Neural progenitor cell (in vitro differentiated cells): Measurements from ENCODE around the gene GRM8. TPM values are rescaled to one million over a fixed set of nuclear protein-coding genes. Genes with fewer than 3 reads are reported as not detected.

Experiments used
- DNase-seq: peaks from one replicate; pipeline ENCODE4 v3.0.0-alpha.2; 2016; ENCODE audit warnings: low spot score
- H2AFZ ChIP-seq: fragments of 200-600 bp; sonication (generic); replicated peaks from 2 replicates; pipeline ENCODE4 v1.6.1; 2016; ENCODE audit warnings: antibody characterized with exemption
- H3F3A ChIP-seq: fragments of 200-600 bp; sonication (generic); 2 replicates; pipeline ENCODE4 v1.6.1; 2016; ENCODE audit warnings: antibody characterized with exemption, low read depth
- H3K27ac ChIP-seq: fragments of 200-600 bp; sonication (generic); 2 replicates; pipeline ENCODE4 v1.5.1; 2016; ENCODE audit warnings: mild to moderate bottlenecking
- H3K27me3 ChIP-seq: fragments of 200-600 bp; sonication (generic); 2 replicates; pipeline ENCODE4 v1.6.1; 2016; ENCODE audit warnings: mild to moderate bottlenecking, moderate library complexity
- H3K36me3 ChIP-seq: fragments of 200-600 bp; sonication (generic); 2 replicates; pipeline ENCODE4 v1.5.1; 2016
- H3K4me1 ChIP-seq: fragments of 200-600 bp; sonication (generic); 2 replicates; pipeline ENCODE4 v1.6.1; 2016; ENCODE audit warnings: mixed run types
- H3K4me2 ChIP-seq: fragments of 200-600 bp; sonication (generic); 2 replicates; pipeline ENCODE4 v1.6.1; 2016
- H3K4me3 ChIP-seq: fragments of 200-600 bp; sonication (generic); 2 replicates; pipeline ENCODE4 v1.5.1; 2016
- H3K79me2 ChIP-seq: fragments of 200-600 bp; sonication (generic); 2 replicates; pipeline ENCODE4 v1.6.1; 2016; ENCODE audit warnings: low read depth
- H3K9ac ChIP-seq: fragments of 200-600 bp; sonication (generic); 2 replicates; pipeline ENCODE4 v1.6.1; 2016
- H3K9me3 ChIP-seq: fragments of 200-600 bp; sonication (generic); 2 replicates; pipeline ENCODE4 v1.5.1; 2016; ENCODE audit warnings: low read depth
- H4K20me1 ChIP-seq: fragments of 200-600 bp; sonication (generic); 2 replicates; pipeline ENCODE4 v1.6.1; 2016; ENCODE audit warnings: low read depth
- H3K27ac Mint-ChIP-seq: 3 replicates; pipeline ENCODE4 v1.8.0; 2021; ENCODE audit warnings: mixed read lengths
- H3K27me3 Mint-ChIP-seq: 2 replicates; pipeline ENCODE4 v1.8.0; 2022; ENCODE audit warnings: low read depth, mild to moderate bottlenecking, inconsistent platforms, moderate library complexity, mixed read lengths; ENCODE audit not compliant: insufficient read depth
- H3K36me3 Mint-ChIP-seq: 3 replicates; pipeline ENCODE4 v1.8.0; 2021; ENCODE audit warnings: mixed read lengths
- H3K4me1 Mint-ChIP-seq: 3 replicates; pipeline ENCODE4 v1.8.0; 2021; ENCODE audit warnings: mixed read lengths
- H3K4me3 Mint-ChIP-seq: 3 replicates; pipeline ENCODE4 v1.8.0; 2021; ENCODE audit warnings: mild to moderate bottlenecking, moderate library complexity, mixed read lengths
- H3K9me3 Mint-ChIP-seq: 3 replicates; pipeline ENCODE4 v1.8.0; 2020; ENCODE audit warnings: mixed read lengths
- EZH2 ChIP-seq: fragments of 200-600 bp; sonication (generic); IDR thresholded peaks from 2 replicates; pipeline ENCODE4 v1.6.1; 2017; ENCODE audit warnings: antibody characterized with exemption, mild to moderate bottlenecking, moderate library complexity
- EZH2phosphoT487 ChIP-seq: fragments of 200-600 bp; sonication (generic); IDR thresholded peaks from 2 replicates; pipeline ENCODE4 v1.6.1; 2017; ENCODE audit warnings: antibody characterized with exemption
- total RNA-seq: library from RNA; depleted of rRNA; stranded (reverse); fragments of >200 nt; gene quantifications from 2 replicates; pipeline ENCODE4 v1.2.3, GENCODE V29; 2015; ENCODE audit warnings: low replicate concordance
- TF ChIP-seq, protein P1 (sequence below): fragments of 200-600 bp; sonication (generic); IDR thresholded peaks from 2 replicates; pipeline ENCODE4 v1.5.1; 2017; ENCODE audit warnings: antibody characterized with exemption, mild to moderate bottlenecking

Gene GRM8
- total RNA-seq, 1 donor from 2014 or later, result 0.62 TPM

DNA sequence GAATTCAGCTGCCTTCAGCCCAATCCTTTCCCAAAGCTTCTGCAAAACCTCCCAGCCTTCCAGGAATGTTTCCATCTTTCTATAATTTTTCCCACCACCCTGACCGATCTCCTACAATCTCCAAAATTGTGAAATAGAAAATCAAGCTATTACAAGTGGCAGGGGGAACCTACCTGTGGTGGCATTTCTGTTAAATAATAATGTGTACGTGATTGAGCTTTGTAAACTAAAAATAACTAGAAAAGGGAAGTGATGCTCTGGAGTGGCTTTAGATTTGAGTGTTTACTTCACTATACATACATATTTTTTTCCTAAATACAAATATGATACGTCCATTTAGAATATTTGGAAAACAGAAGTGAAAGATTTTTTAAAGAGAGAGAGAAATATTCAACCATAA is 593.6 kb downstream of the GRM8 start:
- no peak overlapping the region for H3K27ac ChIP-seq
- H3K79me2 ChIP-seq, result no peaks in the 10 kb centered on the region
- no peak overlapping the region for H3K9ac ChIP-seq
- Mint-ChIP-seq H3K4me3 (no peak overlapping the region), H3K36me3 (no peaks in the 10 kb centered on the region), H3K4me1 (no peaks in the 10 kb centered on the region), H3K27ac (no peak overlapping the region), H3K27me3 (no peaks in the 10 kb centered on the region), H3K9me3 (no peaks in the 10 kb centered on the region)
- no peaks in the 10 kb centered on the region for H3K36me3 ChIP-seq
- H3K4me1 ChIP-seq, result no peaks in the 10 kb centered on the region
- no peaks in the 10 kb centered on the region for H3K27me3 ChIP-seq
- no peaks in the 10 kb centered on the region for H4K20me1 ChIP-seq
- H3K4me3 ChIP-seq, result no peak overlapping the region
- H3K9me3 ChIP-seq, result no peaks in the 10 kb centered on the region
- no peak overlapping the region for H2AFZ ChIP-seq
- TF ChIP-seq EZH2 (no peak), EZH2phosphoT487 (no peak)
- TF ChIP-seq, protein P1, sequence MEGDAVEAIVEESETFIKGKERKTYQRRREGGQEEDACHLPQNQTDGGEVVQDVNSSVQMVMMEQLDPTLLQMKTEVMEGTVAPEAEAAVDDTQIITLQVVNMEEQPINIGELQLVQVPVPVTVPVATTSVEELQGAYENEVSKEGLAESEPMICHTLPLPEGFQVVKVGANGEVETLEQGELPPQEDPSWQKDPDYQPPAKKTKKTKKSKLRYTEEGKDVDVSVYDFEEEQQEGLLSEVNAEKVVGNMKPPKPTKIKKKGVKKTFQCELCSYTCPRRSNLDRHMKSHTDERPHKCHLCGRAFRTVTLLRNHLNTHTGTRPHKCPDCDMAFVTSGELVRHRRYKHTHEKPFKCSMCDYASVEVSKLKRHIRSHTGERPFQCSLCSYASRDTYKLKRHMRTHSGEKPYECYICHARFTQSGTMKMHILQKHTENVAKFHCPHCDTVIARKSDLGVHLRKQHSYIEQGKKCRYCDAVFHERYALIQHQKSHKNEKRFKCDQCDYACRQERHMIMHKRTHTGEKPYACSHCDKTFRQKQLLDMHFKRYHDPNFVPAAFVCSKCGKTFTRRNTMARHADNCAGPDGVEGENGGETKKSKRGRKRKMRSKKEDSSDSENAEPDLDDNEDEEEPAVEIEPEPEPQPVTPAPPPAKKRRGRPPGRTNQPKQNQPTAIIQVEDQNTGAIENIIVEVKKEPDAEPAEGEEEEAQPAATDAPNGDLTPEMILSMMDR, result no peak
- no peak for DNase-seq
- no peaks in the 10 kb centered on the region for H3F3A ChIP-seq
- no peak overlapping the region for H3K4me2 ChIP-seq

DNA sequence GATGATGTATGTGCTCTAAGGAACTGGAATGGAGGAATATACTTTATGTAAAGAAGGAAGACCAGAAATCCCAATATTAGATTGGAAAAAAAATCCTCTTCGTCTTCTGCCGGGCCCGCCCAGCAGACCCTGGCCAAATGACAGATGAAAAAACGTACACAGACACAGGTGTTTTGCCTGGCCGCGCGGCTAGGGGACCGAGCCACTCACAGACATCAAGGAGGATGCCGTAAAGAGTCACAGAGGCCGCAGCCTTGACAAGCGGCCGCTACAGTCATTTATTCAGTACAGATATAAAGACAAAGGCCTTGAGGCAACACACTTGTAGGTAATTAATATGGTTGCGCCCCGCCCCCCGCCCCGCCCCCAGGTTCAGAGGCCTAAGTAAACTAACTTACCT is 594.1 kb downstream of the GRM8 start:
- no peaks in the 10 kb centered on the region for H3K27me3 ChIP-seq
- no peak overlapping the region for H3K4me3 ChIP-seq
- H3K36me3 ChIP-seq, result no peaks in the 10 kb centered on the region
- no peaks in the 10 kb centered on the region for H3K9me3 ChIP-seq
- H3K9me3 Mint-ChIP-seq, result no peaks in the 10 kb centered on the region
- H3K9ac ChIP-seq, result no peak overlapping the region
- H2AFZ ChIP-seq, result no peak overlapping the region
- no peak overlapping the region for H3K4me3 Mint-ChIP-seq
- no peak for TF ChIP-seq EZH2phosphoT487
- no peak for TF ChIP-seq EZH2
- TF ChIP-seq, protein P1, result no peak
- H3K79me2 ChIP-seq, result no peaks in the 10 kb centered on the region
- H3K4me1 ChIP-seq, result no peaks in the 10 kb centered on the region
- H4K20me1 ChIP-seq, result no peaks in the 10 kb centered on the region
- H3K36me3 Mint-ChIP-seq, result no peaks in the 10 kb centered on the region
- H3K4me2 ChIP-seq, result no peak overlapping the region
- no peaks in the 10 kb centered on the region for H3F3A ChIP-seq
- no peaks in the 10 kb centered on the region for H3K4me1 Mint-ChIP-seq
- H3K27ac ChIP-seq, result no peak overlapping the region
- H3K27ac Mint-ChIP-seq, result no peak overlapping the region
- DNase-seq, result peak; percentile 2
- H3K27me3 Mint-ChIP-seq, result no peaks in the 10 kb centered on the region

DNA sequence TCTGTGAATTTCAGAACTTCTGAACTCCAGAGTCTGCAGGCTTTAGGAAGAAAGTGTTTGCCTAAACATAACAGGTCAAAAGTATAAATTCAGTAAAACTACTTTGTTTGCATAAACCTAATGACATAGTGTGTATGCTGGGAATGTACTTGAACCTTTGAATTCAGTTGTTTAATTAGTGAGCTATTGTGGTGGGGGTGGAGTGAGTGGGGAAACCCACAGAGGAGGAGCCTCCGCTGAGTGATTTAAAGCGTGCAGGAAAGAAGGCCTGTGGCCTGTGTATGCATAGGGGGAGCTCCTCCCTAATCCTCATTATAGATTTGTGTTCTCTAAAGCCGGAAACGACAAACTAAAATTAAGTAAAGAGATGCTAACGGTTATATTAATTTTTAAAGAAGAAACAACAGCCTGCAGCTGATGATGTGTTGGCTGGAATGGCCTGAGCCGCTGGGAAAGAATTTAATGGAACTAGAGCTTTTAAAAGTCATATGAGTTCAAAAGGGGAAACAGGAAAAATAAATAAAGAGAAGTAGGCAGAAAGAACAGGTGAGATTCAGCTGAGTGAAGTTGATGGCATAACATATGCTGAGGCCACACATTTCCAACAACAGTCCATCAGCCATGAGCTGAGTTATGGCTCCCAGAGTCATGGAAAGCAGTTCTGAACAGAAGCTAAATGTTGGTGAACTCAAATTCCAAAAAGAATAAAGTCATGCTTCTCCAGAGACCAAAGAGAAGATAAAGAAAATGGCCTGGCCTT is 595.0 kb downstream of the GRM8 start:
- H3K9me3 Mint-ChIP-seq, result no peaks in the 10 kb centered on the region
- Histone ChIP-seq H3K9me3 (no peaks in the 10 kb centered on the region), H3K4me2 (no peak overlapping the region), H3K27ac (no peak overlapping the region), H2AFZ (no peak overlapping the region), H3K9ac (no peak overlapping the region), H4K20me1 (no peaks in the 10 kb centered on the region), H3K4me1 (no peaks in the 10 kb centered on the region), H3K36me3 (no peaks in the 10 kb centered on the region), H3K79me2 (no peaks in the 10 kb centered on the region), H3K27me3 (no peaks in the 10 kb centered on the region), H3K4me3 (no peak overlapping the region), H3F3A (no peaks in the 10 kb centered on the region)
- DNase-seq, result no peak
- no peak overlapping the region for H3K4me3 Mint-ChIP-seq
- H3K36me3 Mint-ChIP-seq, result no peaks in the 10 kb centered on the region
- H3K27me3 Mint-ChIP-seq, result no peaks in the 10 kb centered on the region
- H3K4me1 Mint-ChIP-seq, result no peaks in the 10 kb centered on the region
- TF ChIP-seq, protein P1, result no peak
- no peak for TF ChIP-seq EZH2phosphoT487
- no peak for TF ChIP-seq EZH2
- H3K27ac Mint-ChIP-seq, result no peak overlapping the region
